Uterus (tissue), 2 donors: Measurements from ENCODE around the gene FNDC10.

ENCODE experiments used
- POLR2A ChIP-seq, 2 donors: fragments of 450-650 bp; IDR thresholded peaks; one replicate each; pipeline ENCODE4 v1.6.1; 2016; ENCODE audit warnings: antibody characterized with exemption in 2 of 2, mild to moderate bottlenecking in 1 of 2, moderate library complexity in 1 of 2
- TF ChIP-seq, protein P1 (sequence below), 4 experiments: fragments of 200-600 bp in 2 of 4; fragments of 450-650 bp in 2 of 4; sonication (generic) in 2 of 4; IDR thresholded peaks; one replicate each; pipeline ENCODE4 v1.5.1; 2016 to 2019; ENCODE audit warnings: antibody characterized with exemption in 4 of 4, mild to moderate bottlenecking in 2 of 4, moderate library complexity in 1 of 4

DNA sequence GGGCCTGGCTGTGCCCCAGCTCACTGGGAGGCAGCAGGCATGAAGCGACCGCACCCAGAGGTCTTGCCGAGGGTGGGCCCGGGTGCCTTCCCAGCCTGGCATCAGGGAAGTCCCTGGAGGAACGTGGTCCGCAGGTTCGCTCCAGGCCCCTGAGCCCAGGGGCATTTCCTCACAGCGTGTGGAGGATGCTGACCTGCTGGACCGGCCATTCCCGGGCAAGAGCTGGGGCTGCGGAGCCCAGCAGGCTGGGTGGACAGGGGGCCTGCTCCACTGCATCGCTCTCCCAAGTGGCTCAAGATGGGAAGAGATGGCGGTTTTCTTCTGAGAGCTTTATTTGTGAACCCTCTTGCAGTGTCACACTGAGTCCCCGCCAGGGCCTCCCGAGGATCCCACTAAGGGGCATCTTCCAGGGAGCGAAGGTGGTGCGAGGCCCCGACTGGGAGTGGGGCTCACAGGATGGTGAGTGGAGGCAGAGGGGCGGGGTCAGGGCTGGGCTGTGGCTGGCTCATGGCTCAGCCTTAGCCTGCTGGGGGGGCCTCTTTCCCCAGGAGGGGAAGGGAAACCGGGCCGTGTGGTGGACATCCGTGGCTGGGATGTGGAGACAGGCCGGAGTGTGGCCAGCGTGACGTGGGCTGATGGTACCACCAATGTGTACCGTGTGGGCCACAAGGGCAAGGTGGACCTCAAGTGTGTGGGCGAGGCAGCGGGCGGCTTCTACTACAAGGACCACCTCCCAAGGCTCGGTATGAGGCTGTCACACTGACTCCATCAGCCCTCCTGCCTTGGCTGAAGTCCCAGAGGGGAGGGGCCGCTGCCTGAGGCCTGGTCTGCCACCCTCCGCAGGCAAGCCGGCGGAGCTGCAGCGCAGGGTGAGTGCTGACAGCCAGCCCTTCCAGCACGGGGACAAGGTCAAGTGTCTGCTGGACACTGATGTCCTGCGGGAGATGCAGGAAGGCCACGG, 24.8 kb upstream of the FNDC10 start:
- TF ChIP-seq, protein P1, sequence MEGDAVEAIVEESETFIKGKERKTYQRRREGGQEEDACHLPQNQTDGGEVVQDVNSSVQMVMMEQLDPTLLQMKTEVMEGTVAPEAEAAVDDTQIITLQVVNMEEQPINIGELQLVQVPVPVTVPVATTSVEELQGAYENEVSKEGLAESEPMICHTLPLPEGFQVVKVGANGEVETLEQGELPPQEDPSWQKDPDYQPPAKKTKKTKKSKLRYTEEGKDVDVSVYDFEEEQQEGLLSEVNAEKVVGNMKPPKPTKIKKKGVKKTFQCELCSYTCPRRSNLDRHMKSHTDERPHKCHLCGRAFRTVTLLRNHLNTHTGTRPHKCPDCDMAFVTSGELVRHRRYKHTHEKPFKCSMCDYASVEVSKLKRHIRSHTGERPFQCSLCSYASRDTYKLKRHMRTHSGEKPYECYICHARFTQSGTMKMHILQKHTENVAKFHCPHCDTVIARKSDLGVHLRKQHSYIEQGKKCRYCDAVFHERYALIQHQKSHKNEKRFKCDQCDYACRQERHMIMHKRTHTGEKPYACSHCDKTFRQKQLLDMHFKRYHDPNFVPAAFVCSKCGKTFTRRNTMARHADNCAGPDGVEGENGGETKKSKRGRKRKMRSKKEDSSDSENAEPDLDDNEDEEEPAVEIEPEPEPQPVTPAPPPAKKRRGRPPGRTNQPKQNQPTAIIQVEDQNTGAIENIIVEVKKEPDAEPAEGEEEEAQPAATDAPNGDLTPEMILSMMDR (IDR thresholded peaks at IDR 0.05), result no peak
- TF ChIP-seq POLR2A (IDR thresholded peaks at IDR 0.05), result no peak
